H1 (cell line): Measurements from ENCODE around the gene GPC6. TPM values are rescaled to one million over a fixed set of nuclear protein-coding genes. Genes with fewer than 3 reads are reported as not detected.

Experiments used
- CREB1 ChIP-seq: IDR thresholded peaks from 2 replicates; pipeline ENCODE4 v1.6.1; 2012; ENCODE audit warnings: inconsistent platforms
- FOSL1 ChIP-seq: IDR thresholded peaks from 2 replicates; pipeline ENCODE4 v1.6.1; 2011; ENCODE audit warnings: mild to moderate bottlenecking, low read depth, low read length, moderate library complexity; ENCODE audit not compliant: insufficient read depth
- SIX5 ChIP-seq: IDR thresholded peaks from 2 replicates; pipeline ENCODE4 v1.6.1; 2011; ENCODE audit warnings: mild to moderate bottlenecking, low read depth, low read length
- polyA plus RNA-seq, 7 experiments: library from polyadenylated mRNA; depleted of rRNA in 3 of 7; stranded (reverse) in 5 of 7; unstranded in 2 of 7; fragments of >200 nt in 5 of 7; fragments of 200-250 nt in 2 of 7; gene quantifications; 1 replicate in 5 of 7; 2 replicates in 1 of 7; 4 replicates in 1 of 7; pipeline versions ENCODE4 v1.2.1 to v1.2.3, GENCODE V29; 2011 to 2013; ENCODE audit warnings: missing spikeins in 2 of 7, mixed read lengths in 2 of 7
- total RNA-seq: library from RNA; stranded (reverse); fragmentation: NEBNext Ultra II Directional; extraction: Animal tissue kit (Norgen Biotek cat#: 25700); gene quantifications from 2 replicates; pipeline ENCODE4 v1.2.1, GENCODE V29; 2021

GPC6 gene
- total and polyA plus RNA-seq, 2 of the 8 experiments (the other 6 are each of a cell fraction or from before 2014, with no cell fraction given), result 5.4 to 12.0 TPM

DNA sequence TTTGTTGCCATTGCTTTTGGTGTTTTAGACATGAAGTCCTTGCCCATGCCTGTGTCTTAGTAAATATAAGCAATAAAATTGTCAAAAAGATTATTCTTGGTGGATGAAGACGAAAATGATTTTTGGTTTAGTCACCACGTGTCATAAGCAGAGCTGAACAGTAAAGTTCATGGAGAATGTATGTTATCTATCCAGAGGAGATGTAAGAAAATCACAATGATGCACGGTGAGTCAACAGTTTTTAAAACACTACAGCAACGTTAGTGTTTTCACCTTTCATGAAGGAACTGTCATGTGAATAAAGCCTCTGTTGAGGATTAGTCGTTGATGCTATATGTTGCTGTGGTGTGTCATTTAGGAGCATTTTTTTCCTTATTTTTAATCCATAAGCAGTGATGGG lies 137.6 kb downstream of the GPC6 start (continued):
- no peak for TF ChIP-seq FOSL1
- TF ChIP-seq CREB1, result no peak
- TF ChIP-seq SIX5, result no peak
